NCI-H1694 (cell line): ENCODE data around the gene ACVR2A.
A peak's percentile ranks its signal among the peaks of the same experiment; 100 is the strongest.

ENCODE experiments used
- DNase-seq: peaks from one replicate; lab custom pipeline; 2025; lab: John Stamatoyannopoulos, UW

Gene ACVR2A

DNA sequence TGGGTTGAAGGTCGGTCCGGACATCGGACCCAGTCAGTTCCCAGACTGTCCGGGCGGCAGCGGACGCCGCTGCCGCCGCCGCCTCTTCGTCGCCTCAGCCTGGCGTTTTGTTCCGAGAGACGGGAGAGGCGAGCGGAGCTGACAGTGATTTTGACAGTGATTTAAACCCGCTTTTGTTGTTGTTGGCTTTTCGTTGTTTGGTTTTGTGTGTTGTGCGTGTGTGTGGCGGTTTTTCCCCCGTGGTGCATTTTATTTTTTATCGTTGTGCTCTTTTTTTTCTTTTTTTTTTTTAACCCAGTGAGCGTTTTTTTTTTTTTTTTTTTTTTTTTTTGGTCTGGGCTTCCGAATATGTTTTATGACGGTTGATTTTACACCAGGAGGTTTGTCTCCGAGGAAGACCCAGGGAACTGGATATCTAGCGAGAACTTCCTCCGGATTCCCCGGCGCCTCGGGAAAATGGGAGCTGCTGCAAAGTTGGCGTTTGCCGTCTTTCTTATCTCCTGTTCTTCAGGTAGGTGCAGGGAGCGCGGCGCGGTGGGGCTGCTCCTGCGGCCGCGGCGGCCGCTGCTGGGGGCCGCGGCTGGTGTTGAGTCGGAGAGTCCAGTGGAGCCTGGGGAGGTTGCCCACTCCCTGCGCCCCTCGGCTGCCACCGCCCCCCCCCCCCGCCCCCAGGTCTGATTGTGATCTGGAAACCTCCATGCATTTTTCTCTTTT, at the start of gene ACVR2A:
Gene ACVR2A, plus strand, starts transcription at position 333 of the 714 bp plus-strand sequence. Its CDS starts 124 bp downstream, at position 457.
- no peak for DNase-seq

- DNase-seq, result no peak
Measured at GRCh38 chr2:147800316-147800715, 44.5 kb upstream of the ACVR2A start.

GRCh38 chr2:147806846-147807245, 38.0 kb upstream of the ACVR2A start:
- no peak for DNase-seq

GRCh38 chr2:147808520-147808919, 36.3 kb upstream of the ACVR2A start:
- DNase-seq, result no peak

DNA sequence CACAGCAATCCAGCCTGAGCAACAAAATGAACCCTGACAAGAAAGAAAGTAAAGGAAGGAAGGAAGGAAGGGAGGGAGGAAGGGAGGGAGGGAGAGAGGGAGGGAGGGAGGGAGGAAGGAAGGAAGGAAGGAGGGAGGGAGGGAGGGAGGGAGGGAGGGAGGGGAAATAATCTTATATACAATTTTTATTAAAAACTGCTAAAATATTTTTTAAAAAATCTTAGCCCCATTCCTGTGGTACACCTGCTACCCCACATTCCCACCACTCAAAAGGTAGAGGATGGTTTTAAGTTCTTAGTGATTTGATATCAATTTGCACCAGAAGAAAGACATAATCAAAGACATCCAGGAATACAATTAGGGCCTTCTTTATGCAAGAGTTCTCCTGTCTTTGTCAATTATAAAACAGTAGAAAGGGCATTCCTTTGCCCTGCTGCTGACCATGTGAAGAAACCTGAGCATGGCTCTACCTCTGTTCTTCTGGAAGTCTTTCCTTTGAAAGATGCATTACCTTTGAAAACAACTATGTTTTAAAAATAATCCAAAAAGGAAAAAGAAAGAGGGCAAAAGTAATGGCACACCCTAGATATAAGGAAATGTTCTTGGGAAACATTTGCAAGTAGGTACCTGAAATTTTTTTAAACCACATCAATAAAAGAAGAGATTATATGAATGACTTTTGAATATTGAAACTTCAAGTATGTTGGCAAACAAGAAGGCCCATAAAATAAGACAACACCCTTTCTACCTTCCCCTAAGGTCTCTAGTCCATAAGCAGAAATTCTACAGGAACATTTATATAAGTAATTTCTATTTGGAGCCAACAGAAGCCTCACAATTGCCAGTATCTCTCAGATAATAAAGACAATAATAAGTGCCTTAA, 33.7 kb upstream of the ACVR2A start:
- DNase-seq, result no peak

GRCh38 chr2:147818741-147819140, 26.1 kb upstream of the ACVR2A start:
- no peak for DNase-seq

GRCh38 chr2:147824620-147825019, 20.2 kb upstream of the ACVR2A start:
- no peak for DNase-seq

DNA sequence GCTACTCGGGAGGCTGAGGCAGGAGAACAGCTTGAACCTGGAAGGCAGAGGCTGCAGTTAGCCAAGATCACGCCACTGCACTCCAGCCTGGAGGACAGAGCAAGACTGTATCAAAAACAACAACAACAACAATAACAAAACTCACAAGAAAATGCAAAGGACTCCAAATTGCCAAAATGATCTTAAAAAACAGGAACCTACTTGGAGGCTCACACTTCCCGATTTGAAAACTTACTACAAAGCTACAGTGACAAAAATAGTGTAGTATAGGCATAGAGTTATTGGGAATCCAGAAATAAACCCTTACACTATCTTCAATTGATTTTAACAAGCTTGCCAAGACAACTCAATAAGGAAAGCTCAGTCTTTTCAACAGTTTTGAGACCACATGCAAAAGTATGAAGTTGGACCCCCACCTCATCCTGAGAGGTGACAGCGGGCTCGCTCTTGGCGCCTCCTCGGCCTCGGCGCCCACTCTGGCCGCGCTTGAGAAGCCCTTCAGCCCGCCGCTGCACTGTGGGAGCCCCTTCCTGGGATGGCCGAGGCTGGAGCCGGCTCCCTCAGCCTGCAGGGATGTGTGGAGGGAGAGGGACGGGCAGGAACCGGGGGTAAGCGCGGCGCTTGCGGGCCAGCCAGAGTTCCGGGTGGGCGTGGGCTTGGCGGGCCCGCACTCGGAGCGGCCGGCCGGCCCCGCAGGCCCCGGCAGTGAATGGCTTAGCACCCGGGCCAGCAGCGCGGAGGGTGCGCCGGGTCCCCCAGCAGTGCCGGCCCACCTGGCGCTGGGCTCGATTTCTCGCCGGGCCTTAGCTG, 18.3 kb upstream of the ACVR2A start:
- no peak for DNase-seq

DNA sequence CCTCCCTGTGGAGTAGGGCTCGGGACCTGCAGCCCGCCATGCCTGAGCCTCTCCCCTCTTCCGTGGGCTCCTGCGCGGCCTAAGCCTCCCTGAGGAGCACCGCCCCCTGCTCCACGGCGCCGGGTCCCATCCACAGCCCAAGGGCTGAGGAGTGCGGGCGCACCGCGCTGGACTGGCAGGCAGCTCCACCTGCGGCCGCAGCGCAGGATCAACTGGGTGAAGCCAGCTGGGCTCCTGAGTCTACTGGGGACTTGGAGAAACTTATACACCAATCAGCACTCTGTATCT, 17.8 kb upstream of the ACVR2A start:
- no peak for DNase-seq

GRCh38 chr2:147829106-147829505, 15.7 kb upstream of the ACVR2A start:
- peak; percentile 13 for DNase-seq

- DNase-seq, result no peak
Measured at GRCh38 chr2:147836099-147836498, 8.7 kb upstream of the ACVR2A start.

GRCh38 chr2:147843391-147843863, 1.4 kb upstream of the ACVR2A start:
- no peak for DNase-seq

- DNase-seq, result peak; percentile 62
Measured at GRCh38 chr2:147843864-147844696, 749 bp upstream of the ACVR2A start.

DNA sequence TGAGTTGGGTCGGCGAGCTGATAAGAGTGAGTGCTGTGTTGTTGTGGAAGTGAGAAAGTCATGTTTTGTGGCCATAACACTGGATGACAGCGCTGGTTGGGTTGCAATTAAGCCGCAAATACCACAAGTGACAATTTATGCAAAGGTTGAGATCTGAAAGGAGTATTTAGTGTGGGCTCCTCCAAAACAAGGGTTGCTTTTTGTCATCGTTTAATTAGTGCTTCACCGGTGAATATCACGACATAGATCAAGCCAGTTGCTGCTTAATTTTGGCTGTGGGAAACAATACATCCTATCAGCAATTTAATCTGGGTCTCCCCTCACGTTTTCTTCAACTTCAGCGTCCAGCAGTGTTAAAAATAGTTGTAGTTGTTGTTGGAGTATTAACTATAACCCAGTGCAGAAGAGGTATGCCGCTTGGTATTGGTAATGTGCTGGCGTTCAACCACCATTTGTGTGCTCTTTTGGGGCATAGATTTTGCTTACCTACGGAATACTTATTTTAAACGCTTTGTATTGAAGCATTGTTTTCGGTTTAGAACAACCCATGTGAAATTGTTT, 662 bp downstream of the ACVR2A start:
- DNase-seq, result no peak

GRCh38 chr2:147846412-147847081, 1.7 kb downstream of the ACVR2A start:
- no peak for DNase-seq

DNA sequence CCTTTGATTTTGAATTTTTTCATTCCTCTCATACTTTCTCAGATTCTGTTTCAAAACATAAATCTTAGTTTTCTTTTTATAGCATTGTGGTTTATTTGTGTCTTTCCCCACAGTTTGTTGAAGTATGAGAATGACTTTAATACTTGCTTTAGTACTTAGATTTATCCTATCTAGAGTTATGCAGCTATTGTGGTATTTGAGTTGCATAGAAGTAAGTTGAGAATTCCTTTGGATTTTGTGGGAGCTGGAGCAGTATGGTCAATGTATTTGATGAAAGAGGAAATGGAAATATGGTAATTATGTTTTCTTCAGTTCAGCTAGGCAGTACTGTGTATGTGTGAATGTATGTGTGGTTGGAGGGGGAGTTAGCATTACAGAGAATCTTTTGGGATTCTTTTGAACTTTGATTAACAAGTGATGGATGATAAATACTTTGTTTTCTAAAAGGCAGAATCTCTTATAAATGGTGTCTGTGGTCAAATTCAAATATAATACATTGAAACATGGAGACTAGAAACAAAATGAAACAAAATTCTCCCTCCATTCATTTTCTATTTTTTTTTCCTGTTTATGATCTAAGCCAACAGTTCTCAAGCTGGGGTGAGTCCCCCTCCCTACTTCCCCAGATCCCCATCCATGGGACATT, 3.0 kb downstream of the ACVR2A start:
- no peak for DNase-seq

DNA sequence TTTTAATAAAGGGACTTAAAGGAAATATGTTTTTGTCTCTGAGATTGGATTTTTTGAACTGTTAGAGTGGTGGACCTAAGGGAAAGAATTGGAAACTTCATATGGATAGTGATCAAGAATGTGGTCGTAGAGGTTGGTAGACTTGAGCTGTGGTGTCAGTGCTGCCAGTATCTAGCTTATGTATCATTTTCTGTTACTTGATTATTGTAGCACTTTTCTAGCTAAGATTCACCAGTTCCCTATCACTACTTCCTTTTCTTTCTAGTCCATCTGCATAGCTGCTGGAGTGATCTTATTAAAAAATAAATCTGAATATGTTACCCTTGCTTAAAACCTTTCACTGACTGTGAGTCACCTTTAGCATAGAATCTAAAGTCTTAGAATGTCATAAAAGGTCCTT, 6.0 kb downstream of the ACVR2A start:
- DNase-seq, result no peak

GRCh38 chr2:147851244-147851930, 6.6 kb downstream of the ACVR2A start:
- DNase-seq, result no peak

GRCh38 chr2:147854557-147855134, 9.8 kb downstream of the ACVR2A start:
- no peak for DNase-seq
